Endothelial cell of umbilical vein (primary cell): ENCODE measurements around the gene LTA4H. TPM values are rescaled to one million over a fixed set of nuclear protein-coding genes. Genes with fewer than 3 reads are reported as not detected.

Experiments
- BruUV-seq: library from RNA; stranded (reverse); fragments of 400-500 nt; replicated peaks from 2 replicates; lab custom pipeline; 2021; lab: Mats Ljungman, UMichigan
- CTCF ChIA-PET: fragments of 300-600, 350-600 bp; sonication (Branson Sonifier 250); formaldehyde crosslinking; loops from one replicate; lab custom pipeline; 2021; ENCODE audit warnings: antibody characterized with exemption, inconsistent platforms; lab: Charles Lee
- POLR2A ChIA-PET: fragments of 300-600, 350-600 bp; sonication (Branson Sonifier 250); formaldehyde crosslinking; loops from one replicate; lab custom pipeline; 2021; ENCODE audit warnings: antibody characterized with exemption, inconsistent platforms; lab: Charles Lee
- DNase-seq: peaks from one replicate; pipeline ENCODE4 v3.0.0-alpha.2; 2011; ENCODE audit warnings: low read depth, low spot score
- FAIRE-seq: peaks from 2 replicates; lab custom pipeline; 2011; peaks lifted over from hg19 to GRCh38; lab: Jason Lieb, UNC
- H2AFZ ChIP-seq: 2 replicates; pipeline ENCODE4 v1.6.0; 2012; ENCODE audit warnings: low read depth, low read length, control low read depth, inconsistent platforms
- H3K27ac ChIP-seq: 2 replicates; pipeline ENCODE4 v1.5.1; 2011; ENCODE audit warnings: low read depth, mild to moderate bottlenecking, control low read depth, low read length, moderate library complexity; ENCODE audit not compliant: insufficient read depth
- H3K27me3 ChIP-seq, 2 experiments: 2 replicates each; pipeline versions ENCODE4 v1.6.0 to v1.6.1; 2011; ENCODE audit warnings: low read length in 2 of 2, mixed read lengths in 1 of 2; ENCODE audit not compliant: control insufficient read depth in 2 of 2, insufficient read depth in 2 of 2
- H3K36me3 ChIP-seq, 2 experiments: 2 replicates in 1 of 2; 3 replicates in 1 of 2; pipeline ENCODE4 v1.5.1; 2011; ENCODE audit warnings: low read length in 2 of 2, mild to moderate bottlenecking in 1 of 2, moderate library complexity in 1 of 2; ENCODE audit not compliant: control insufficient read depth in 2 of 2, insufficient read depth in 2 of 2; ENCODE audit errors: extremely low read depth in 1 of 2
- H3K4me1 ChIP-seq: 3 replicates; pipeline ENCODE4 v1.5.1; 2011; ENCODE audit warnings: mild to moderate bottlenecking, low read length; ENCODE audit not compliant: control insufficient read depth, insufficient read depth; ENCODE audit errors: extremely low read depth
- H3K4me2 ChIP-seq: 2 replicates; pipeline ENCODE4 v1.6.1; 2011; ENCODE audit warnings: low read length, control low read depth, mixed read lengths; ENCODE audit not compliant: insufficient read depth
- H3K4me3 ChIP-seq, 3 experiments: fragments of 200-600 bp in 1 of 3; sonication (generic), shearing (Covaris generic) in 1 of 3; replicated peaks in 1 of 3; 2 replicates each; pipeline ENCODE4 v1.5.1; 2011 to 2016; ENCODE audit warnings: control low read depth in 3 of 3, low read length in 3 of 3, mild to moderate bottlenecking in 2 of 3, inconsistent platforms in 1 of 3, low read depth in 1 of 3, moderate library complexity in 1 of 3; ENCODE audit not compliant: insufficient read depth in 1 of 3
- H3K79me2 ChIP-seq: 2 replicates; pipeline ENCODE4 v1.6.0; 2012; ENCODE audit warnings: low read length, inconsistent platforms; ENCODE audit not compliant: control insufficient read depth, insufficient read depth
- H3K9ac ChIP-seq: replicated peaks from 2 replicates; pipeline ENCODE3; 2011; ENCODE audit warnings: low read length, control low read depth; ENCODE audit not compliant: insufficient read depth; ENCODE audit errors: extremely low read depth
- H3K9me1 ChIP-seq: replicated peaks from 3 replicates; pipeline ENCODE4 v1.6.0; 2011; ENCODE audit warnings: mild to moderate bottlenecking, low read length; ENCODE audit not compliant: control insufficient read depth, insufficient read depth; ENCODE audit errors: extremely low read depth
- H3K9me3 ChIP-seq: replicated peaks from 2 replicates; pipeline ENCODE4 v1.5.1; 2012; ENCODE audit warnings: low read length, inconsistent platforms; ENCODE audit not compliant: control insufficient read depth, insufficient read depth
- H4K20me1 ChIP-seq: replicated peaks from 2 replicates; pipeline ENCODE3; 2011; ENCODE audit warnings: mild to moderate bottlenecking, low read length; ENCODE audit not compliant: control insufficient read depth, insufficient read depth; ENCODE audit errors: extremely low read depth
- EZH2 ChIP-seq: IDR thresholded peaks from 2 replicates; pipeline ENCODE4 v1.6.1; 2012; ENCODE audit warnings: borderline replicate concordance, low read depth, mild to moderate bottlenecking, moderate library complexity, low read length, inconsistent platforms; ENCODE audit not compliant: severe bottlenecking
- FOS ChIP-seq: IDR thresholded peaks from 2 replicates; pipeline ENCODE4 v1.6.1; 2011; ENCODE audit warnings: mild to moderate bottlenecking, low read length, moderate library complexity, borderline replicate concordance; ENCODE audit not compliant: insufficient read depth
- GATA2 ChIP-seq: IDR thresholded peaks from 2 replicates; pipeline ENCODE4 v1.7.0; 2011; ENCODE audit warnings: low read depth, mild to moderate bottlenecking, moderate library complexity, mixed read lengths, low read length; ENCODE audit not compliant: insufficient read length, insufficient read depth
- JUN ChIP-seq: IDR thresholded peaks from 2 replicates; pipeline ENCODE4 v1.6.1; 2011; ENCODE audit warnings: borderline replicate concordance, low read depth; ENCODE audit not compliant: insufficient read length, insufficient read depth
- MYC ChIP-seq: IDR thresholded peaks from one replicate; pipeline ENCODE4 v1.6.1; 2011; ENCODE audit warnings: mild to moderate bottlenecking, low read depth, low read length
- POLR2A ChIP-seq: IDR thresholded peaks from 2 replicates; pipeline ENCODE4 v1.6.1; 2012; ENCODE audit warnings: low read depth, mild to moderate bottlenecking, control low read depth, low read length
- POLR2AphosphoS5 ChIP-seq: IDR thresholded peaks from 2 replicates; pipeline ENCODE4 v1.6.1; 2012; ENCODE audit warnings: low read depth, mild to moderate bottlenecking, control low read depth, low read length, moderate library complexity; ENCODE audit not compliant: insufficient read depth
- dilution Hi-C: fragments of 300-500 bp; cut with MboI; formaldehyde crosslinking; loops from one replicate; pipeline ENCODE4 v1.15.0; 2019; ENCODE audit warnings: low sequenced_read_pairs; ENCODE audit not compliant: extremely low pct_ligation_motif_present
- intact Hi-C: fragments of 100-400 bp; cut with micrococcal nuclease; formaldehyde crosslinking; loops from one replicate; pipeline ENCODE4 v1.10.0; 2022
- polyA plus RNA-seq, 4 experiments: library from polyadenylated mRNA; depleted of rRNA in 3 of 4; stranded (reverse) in 3 of 4; unstranded in 1 of 4; fragments of >200 nt; gene quantifications; 2 replicates each; pipeline versions ENCODE4 v1.2.1 to v1.2.3, GENCODE V29; 2011 to 2012; ENCODE audit warnings: missing spikeins in 1 of 4
- total RNA-seq: library from RNA; stranded (reverse); gene quantifications from 2 replicates; pipeline ENCODE4 v1.2.3, GENCODE V29; 2021
- TF ChIP-seq, protein P1 (sequence below): IDR thresholded peaks from 2 replicates; pipeline ENCODE4 v1.6.1; 2011; ENCODE audit not compliant: insufficient read depth, insufficient read length
- TF ChIP-seq, protein P2 (sequence below), 2 donors: IDR thresholded peaks; 1 replicate in 1 of 2; 2 replicates in 1 of 2; pipeline ENCODE4 v1.5.1; 2011; ENCODE audit warnings: low read length in 2 of 2, mild to moderate bottlenecking in 2 of 2, moderate library complexity in 2 of 2, control low read depth in 1 of 2, inconsistent platforms in 1 of 2, low read depth in 1 of 2; ENCODE audit not compliant: insufficient read depth in 1 of 2; ENCODE audit errors: extremely low read depth in 1 of 2

LTA4H gene
- total and polyA plus RNA-seq, 2 donors (not counting 3 experiments of a cell fraction or from before 2014, with no cell fraction given): 77.1 to 85.2 TPM

DNA sequence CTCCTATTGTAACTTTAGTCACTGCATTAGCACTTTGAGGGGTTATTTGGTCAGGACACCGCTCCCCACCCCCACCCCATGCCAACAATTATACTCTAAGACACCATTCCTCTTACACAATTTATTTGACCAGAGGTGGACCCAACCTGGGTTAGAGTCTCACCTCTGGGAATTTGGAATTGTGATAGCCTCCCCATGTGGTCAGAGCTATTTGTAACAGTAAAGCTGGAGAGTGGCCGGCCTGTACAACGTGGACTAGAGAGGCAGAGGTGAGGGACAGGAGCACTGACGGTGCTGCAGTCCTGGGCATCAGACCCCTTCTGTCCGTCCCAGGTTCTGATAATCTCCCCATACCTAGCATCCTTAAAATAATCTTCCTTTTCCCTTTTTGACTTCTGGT lies 35.9 kb downstream of the LTA4H start:
- H4K20me1 ChIP-seq: no peaks in the 10 kb centered on the region
- peaks cover 4 to 6% of the 10 kb centered on the region in 2 experiments for H3K36me3 ChIP-seq
- no peaks in the 10 kb centered on the region for H3K27me3 ChIP-seq
- ChIA-PET CTCF (interaction anchor here (0.9 to 4.8 kb wide), 20 partner anchors 8 to 425 kb away, joined by 3 to 126 read pairs (median 6); partner anchors contain the start of genes AMDHD1 and CCDC38), POLR2A (no interaction called here)
- intact Hi-C loops (loop anchor here (2.0 kb wide), 1 partner anchor 417 kb away; no protein-coding TSS in a partner anchor), dilution Hi-C loops (no loop called here)
- FAIRE-seq (no peak), DNase-seq (no peak)
- TF ChIP-seq FOS (no peak), JUN (no peak), POLR2A (no peak), POLR2AphosphoS5 (no peak), MYC (no peak), GATA2 (no peak), EZH2 (no peak)
- TF ChIP-seq, protein P1, sequence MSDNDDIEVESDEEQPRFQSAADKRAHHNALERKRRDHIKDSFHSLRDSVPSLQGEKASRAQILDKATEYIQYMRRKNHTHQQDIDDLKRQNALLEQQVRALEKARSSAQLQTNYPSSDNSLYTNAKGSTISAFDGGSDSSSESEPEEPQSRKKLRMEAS: no peak
- TF ChIP-seq, protein P2, sequence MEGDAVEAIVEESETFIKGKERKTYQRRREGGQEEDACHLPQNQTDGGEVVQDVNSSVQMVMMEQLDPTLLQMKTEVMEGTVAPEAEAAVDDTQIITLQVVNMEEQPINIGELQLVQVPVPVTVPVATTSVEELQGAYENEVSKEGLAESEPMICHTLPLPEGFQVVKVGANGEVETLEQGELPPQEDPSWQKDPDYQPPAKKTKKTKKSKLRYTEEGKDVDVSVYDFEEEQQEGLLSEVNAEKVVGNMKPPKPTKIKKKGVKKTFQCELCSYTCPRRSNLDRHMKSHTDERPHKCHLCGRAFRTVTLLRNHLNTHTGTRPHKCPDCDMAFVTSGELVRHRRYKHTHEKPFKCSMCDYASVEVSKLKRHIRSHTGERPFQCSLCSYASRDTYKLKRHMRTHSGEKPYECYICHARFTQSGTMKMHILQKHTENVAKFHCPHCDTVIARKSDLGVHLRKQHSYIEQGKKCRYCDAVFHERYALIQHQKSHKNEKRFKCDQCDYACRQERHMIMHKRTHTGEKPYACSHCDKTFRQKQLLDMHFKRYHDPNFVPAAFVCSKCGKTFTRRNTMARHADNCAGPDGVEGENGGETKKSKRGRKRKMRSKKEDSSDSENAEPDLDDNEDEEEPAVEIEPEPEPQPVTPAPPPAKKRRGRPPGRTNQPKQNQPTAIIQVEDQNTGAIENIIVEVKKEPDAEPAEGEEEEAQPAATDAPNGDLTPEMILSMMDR (IDR thresholded peaks at IDR 0.05; ENCODE audit: extremely low read depth in 1 of 2, insufficient read depth in 1 of 2, low read depth in 1 of 2, low read length in 2 of 2): no peak
- H3K27ac ChIP-seq: no peak overlapping the region
- no peak overlapping the region for H3K4me3 ChIP-seq
- H3K9ac ChIP-seq: no peak overlapping the region
- H3K4me1 ChIP-seq: no peaks in the 10 kb centered on the region
- no peak overlapping the region for H2AFZ ChIP-seq
- no peaks in the 10 kb centered on the region for H3K9me3 ChIP-seq
- H3K79me2 ChIP-seq: no peaks in the 10 kb centered on the region
- no peak overlapping the region for H3K4me2 ChIP-seq
- BruUV-seq: no TSS peak
- H3K9me1 ChIP-seq: no peaks in the 10 kb centered on the region
